ENCODE measurements around the gene IMPDH1.
A peak's percentile ranks its signal among the peaks of the same experiment; 100 is the strongest.

IMPDH1 gene

GRCh38 chr7:128442356-128442755 is 32.6 kb upstream of the IMPDH1 start:
- Histone ChIP-seq H3K79me2 (ENCODE audit: control insufficient read depth, insufficient read depth, low read length) (no peaks in the 10 kb centered on the region), H3K4ac (ENCODE audit: low read depth, low read length) (no peak overlapping the region), H3K18ac (ENCODE audit: low read length) (no peak overlapping the region), H3K27ac (ENCODE audit: low read depth, low read length) (no peak overlapping the region), H3K4me3 (ENCODE audit: low read length) (no peak overlapping the region), H3K4me2 (ENCODE audit: low read length) (no peak overlapping the region), H3K23ac (ENCODE audit: low read length) (no peak overlapping the region), H4K5ac (ENCODE audit: low read length) (no peak overlapping the region), H3K36me3 (ENCODE audit: control insufficient read depth, insufficient read depth, low read length) (no peaks in the 10 kb centered on the region), H3K4me1 (ENCODE audit: control insufficient read depth, low read depth, low read length) (no peaks in the 10 kb centered on the region), H3K9ac (ENCODE audit: low read length) (no peak overlapping the region), H2AK5ac (ENCODE audit: low read length) (no peak overlapping the region), H2BK15ac (replicated peaks; ENCODE audit: low read depth) (no peak overlapping the region), H3K27me3 (ENCODE audit: insufficient read depth, low read length, poor library complexity) (no peaks in the 10 kb centered on the region), H4K8ac (ENCODE audit: low read depth, low read length) (no peak overlapping the region), H3K56ac (ENCODE audit: low read length) (no peak overlapping the region), H2BK120ac (ENCODE audit: low read depth, low read length) (no peak overlapping the region), H2BK5ac (ENCODE audit: low read length) (no peak overlapping the region), H3K79me1 (ENCODE audit: low read length) (no peaks in the 10 kb centered on the region)
- WGBS (ENCODE audit: extremely low coverage, insufficient coverage, low lambda C conversion rate) = no CpG with 5 or more reads among the region's 3 CpGs
- no peak for DNase-seq

- H3K56ac ChIP-seq (ENCODE audit: low read length) = no peak overlapping the region
- no peak for DNase-seq
- no CpG with 5 or more reads among the region's 8 CpGs for WGBS (ENCODE audit: extremely low coverage, insufficient coverage, low lambda C conversion rate)
These were observed 27.9 kb upstream of the IMPDH1 start for GRCh38 chr7:128437426-128438332.

GRCh38 chr7:128435327-128435686 is 25.5 kb upstream of the IMPDH1 start:
- Histone ChIP-seq H3K23ac (ENCODE audit: low read length) (no peak overlapping the region), H3K27ac (ENCODE audit: low read depth, low read length) (no peak overlapping the region), H4K5ac (ENCODE audit: low read length) (no peak overlapping the region), H2BK15ac (replicated peaks; ENCODE audit: low read depth) (no peak overlapping the region), H3K4me2 (ENCODE audit: low read length) (no peak overlapping the region), H3K27me3 (ENCODE audit: insufficient read depth, low read length, poor library complexity) (no peaks in the 10 kb centered on the region), H3K79me2 (ENCODE audit: control insufficient read depth, insufficient read depth, low read length) (no peaks in the 10 kb centered on the region), H3K18ac (ENCODE audit: low read length) (peak overlapping the region; percentile 62), H2BK120ac (ENCODE audit: low read depth, low read length) (no peak overlapping the region), H3K4ac (ENCODE audit: low read depth, low read length) (no peak overlapping the region), H2BK5ac (ENCODE audit: low read length) (no peak overlapping the region), H3K9ac (ENCODE audit: low read length) (no peak overlapping the region), H3K4me3 (ENCODE audit: low read length) (no peak overlapping the region), H3K4me1 (ENCODE audit: control insufficient read depth, low read depth, low read length) (peaks cover 5% of the 10 kb centered on the region), H3K56ac (ENCODE audit: low read length) (no peak overlapping the region), H3K36me3 (ENCODE audit: control insufficient read depth, insufficient read depth, low read length) (no peaks in the 10 kb centered on the region), H4K8ac (ENCODE audit: low read depth, low read length) (no peak overlapping the region), H3K79me1 (ENCODE audit: low read length) (no peaks in the 10 kb centered on the region), H2AK5ac (ENCODE audit: low read length) (no peak overlapping the region)
- no CpG with 5 or more reads among the region's 3 CpGs for WGBS (ENCODE audit: extremely low coverage, insufficient coverage, low lambda C conversion rate)
- peak; percentile 35 for DNase-seq

More at GRCh38 chr7:128437426-128438332, 27.9 kb upstream of the IMPDH1 start:
- no peaks in the 10 kb centered on the region for H3K36me3 ChIP-seq (ENCODE audit: control insufficient read depth, insufficient read depth, low read length)
- no peak overlapping the region for H2AK5ac ChIP-seq (ENCODE audit: low read length)
- H2BK120ac ChIP-seq (ENCODE audit: low read depth, low read length) = no peak overlapping the region
- no peak overlapping the region for H3K18ac ChIP-seq (ENCODE audit: low read length)
- H3K4me1 ChIP-seq (ENCODE audit: control insufficient read depth, low read depth, low read length) = peaks cover 5% of the 10 kb centered on the region
- no peak overlapping the region for H3K4me2 ChIP-seq (ENCODE audit: low read length)
- H3K4ac ChIP-seq (ENCODE audit: low read depth, low read length) = no peak overlapping the region
- no peaks in the 10 kb centered on the region for H3K27me3 ChIP-seq (ENCODE audit: insufficient read depth, low read length, poor library complexity)
- no peak overlapping the region for H2BK15ac ChIP-seq (replicated peaks; ENCODE audit: low read depth)
- H3K9ac ChIP-seq (ENCODE audit: low read length) = no peak overlapping the region
- H3K79me2 ChIP-seq (ENCODE audit: control insufficient read depth, insufficient read depth, low read length) = no peaks in the 10 kb centered on the region
- H4K8ac ChIP-seq (ENCODE audit: low read depth, low read length) = no peak overlapping the region
- H3K27ac ChIP-seq (ENCODE audit: low read depth, low read length) = no peak overlapping the region
- H3K23ac ChIP-seq (ENCODE audit: low read length) = no peak overlapping the region
- no peak overlapping the region for H2BK5ac ChIP-seq (ENCODE audit: low read length)
- H3K79me1 ChIP-seq (ENCODE audit: low read length) = no peaks in the 10 kb centered on the region
- no peak overlapping the region for H3K4me3 ChIP-seq (ENCODE audit: low read length)
- no peak overlapping the region for H4K5ac ChIP-seq (ENCODE audit: low read length)

GRCh38 chr7:128434413-128435326 is 24.9 kb upstream of the IMPDH1 start:
- Histone ChIP-seq H3K4me1 (ENCODE audit: control insufficient read depth, low read depth, low read length) (peaks cover 5% of the 10 kb centered on the region), H2AK5ac (ENCODE audit: low read length) (no peak overlapping the region), H2BK120ac (ENCODE audit: low read depth, low read length) (no peak overlapping the region), H3K27me3 (ENCODE audit: insufficient read depth, low read length, poor library complexity) (no peaks in the 10 kb centered on the region), H4K5ac (ENCODE audit: low read length) (no peak overlapping the region), H3K18ac (ENCODE audit: low read length) (peak overlapping the region; percentile 62), H2BK15ac (replicated peaks; ENCODE audit: low read depth) (no peak overlapping the region), H3K79me1 (ENCODE audit: low read length) (no peaks in the 10 kb centered on the region), H3K79me2 (ENCODE audit: control insufficient read depth, insufficient read depth, low read length) (no peaks in the 10 kb centered on the region), H3K23ac (ENCODE audit: low read length) (no peak overlapping the region), H3K9ac (ENCODE audit: low read length) (no peak overlapping the region), H2BK5ac (ENCODE audit: low read length) (no peak overlapping the region), H4K8ac (ENCODE audit: low read depth, low read length) (no peak overlapping the region), H3K4me2 (ENCODE audit: low read length) (no peak overlapping the region), H3K4ac (ENCODE audit: low read depth, low read length) (no peak overlapping the region), H3K4me3 (ENCODE audit: low read length) (no peak overlapping the region), H3K56ac (ENCODE audit: low read length) (no peak overlapping the region), H3K27ac (ENCODE audit: low read depth, low read length) (no peak overlapping the region), H3K36me3 (ENCODE audit: control insufficient read depth, insufficient read depth, low read length) (no peaks in the 10 kb centered on the region)
- peak; percentile 55 for DNase-seq
- WGBS (ENCODE audit: extremely low coverage, insufficient coverage, low lambda C conversion rate) = no CpG with 5 or more reads among the region's 4 CpGs

DNA sequence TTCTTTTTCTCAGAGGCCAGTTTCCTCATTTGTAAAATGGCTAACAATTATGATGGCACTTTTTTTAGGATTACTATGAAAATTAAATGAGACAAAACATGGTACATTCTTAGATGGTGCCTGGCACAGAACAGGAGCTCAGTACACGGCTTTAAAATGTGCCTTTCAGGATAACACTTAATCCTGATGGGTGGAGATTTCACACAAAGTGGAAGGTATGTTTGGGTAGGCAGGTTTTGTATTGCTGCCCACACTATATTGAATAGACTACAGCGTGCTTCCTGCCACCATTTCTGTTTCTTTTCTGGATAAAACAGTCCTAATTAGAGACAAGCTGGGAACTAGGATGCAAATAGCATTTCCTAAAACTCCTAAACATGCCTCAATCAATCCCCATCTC is 22.0 kb upstream of the IMPDH1 start:
- Histone ChIP-seq H3K36me3 (ENCODE audit: control insufficient read depth, insufficient read depth, low read length) (no peaks in the 10 kb centered on the region), H3K4ac (ENCODE audit: low read depth, low read length) (no peak overlapping the region), H4K8ac (ENCODE audit: low read depth, low read length) (no peak overlapping the region), H3K79me1 (ENCODE audit: low read length) (no peaks in the 10 kb centered on the region), H4K5ac (ENCODE audit: low read length) (no peak overlapping the region), H3K4me2 (ENCODE audit: low read length) (no peak overlapping the region), H2BK5ac (ENCODE audit: low read length) (no peak overlapping the region), H3K4me1 (ENCODE audit: control insufficient read depth, low read depth, low read length) (peaks cover 5% of the 10 kb centered on the region), H3K4me3 (ENCODE audit: low read length) (no peak overlapping the region), H3K56ac (ENCODE audit: low read length) (no peak overlapping the region), H3K18ac (ENCODE audit: low read length) (no peak overlapping the region), H2AK5ac (ENCODE audit: low read length) (no peak overlapping the region), H2BK15ac (replicated peaks; ENCODE audit: low read depth) (no peak overlapping the region), H3K9ac (ENCODE audit: low read length) (no peak overlapping the region), H3K27me3 (ENCODE audit: insufficient read depth, low read length, poor library complexity) (no peaks in the 10 kb centered on the region), H2BK120ac (ENCODE audit: low read depth, low read length) (no peak overlapping the region), H3K79me2 (ENCODE audit: control insufficient read depth, insufficient read depth, low read length) (no peaks in the 10 kb centered on the region), H3K27ac (ENCODE audit: low read depth, low read length) (no peak overlapping the region), H3K23ac (ENCODE audit: low read length) (no peak overlapping the region)
- no CpG with 5 or more reads among the region's 2 CpGs for WGBS (ENCODE audit: extremely low coverage, insufficient coverage, low lambda C conversion rate)
- DNase-seq = no peak
